ENCODE measurements around the gene KIF17. TPM values are rescaled to one million over a fixed set of nuclear protein-coding genes. Genes with fewer than 3 reads are reported as not detected.

The KIF17 gene
- total RNA-seq, 1 donor = 0.27 TPM

DNA sequence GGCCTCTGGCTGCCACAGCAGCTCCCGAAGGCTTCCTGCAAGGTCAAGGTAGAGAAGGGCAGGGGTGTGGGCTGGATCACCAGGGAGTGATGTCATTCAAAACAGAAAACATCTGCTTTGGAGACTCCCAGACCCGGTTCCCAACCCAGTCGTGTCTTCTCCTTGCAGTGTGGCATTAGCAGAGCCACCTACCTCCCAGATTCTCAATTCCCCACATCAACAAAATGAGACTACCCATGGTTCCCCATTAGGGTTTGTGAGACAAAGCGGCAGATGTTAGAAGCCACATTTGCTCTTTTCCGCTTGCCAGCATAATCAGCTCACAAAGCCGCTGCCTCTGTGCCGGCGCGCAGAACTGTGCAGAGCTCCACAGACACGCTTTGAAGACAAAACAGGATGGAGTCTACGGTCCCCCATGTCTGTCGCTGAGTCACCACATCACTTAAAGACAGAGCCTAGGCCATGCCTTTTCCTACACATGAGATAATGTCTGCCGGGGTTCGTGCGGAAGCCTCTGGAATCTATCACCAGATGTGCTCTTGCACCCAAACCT lies 12.5 kb downstream of the KIF17 start:
- DNase-seq (ENCODE audit: low read depth) = no peak
- H3K4me3 ChIP-seq (ENCODE audit: low read depth, low read length) = no peak overlapping the region
- TF ChIP-seq, protein P1, sequence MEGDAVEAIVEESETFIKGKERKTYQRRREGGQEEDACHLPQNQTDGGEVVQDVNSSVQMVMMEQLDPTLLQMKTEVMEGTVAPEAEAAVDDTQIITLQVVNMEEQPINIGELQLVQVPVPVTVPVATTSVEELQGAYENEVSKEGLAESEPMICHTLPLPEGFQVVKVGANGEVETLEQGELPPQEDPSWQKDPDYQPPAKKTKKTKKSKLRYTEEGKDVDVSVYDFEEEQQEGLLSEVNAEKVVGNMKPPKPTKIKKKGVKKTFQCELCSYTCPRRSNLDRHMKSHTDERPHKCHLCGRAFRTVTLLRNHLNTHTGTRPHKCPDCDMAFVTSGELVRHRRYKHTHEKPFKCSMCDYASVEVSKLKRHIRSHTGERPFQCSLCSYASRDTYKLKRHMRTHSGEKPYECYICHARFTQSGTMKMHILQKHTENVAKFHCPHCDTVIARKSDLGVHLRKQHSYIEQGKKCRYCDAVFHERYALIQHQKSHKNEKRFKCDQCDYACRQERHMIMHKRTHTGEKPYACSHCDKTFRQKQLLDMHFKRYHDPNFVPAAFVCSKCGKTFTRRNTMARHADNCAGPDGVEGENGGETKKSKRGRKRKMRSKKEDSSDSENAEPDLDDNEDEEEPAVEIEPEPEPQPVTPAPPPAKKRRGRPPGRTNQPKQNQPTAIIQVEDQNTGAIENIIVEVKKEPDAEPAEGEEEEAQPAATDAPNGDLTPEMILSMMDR (IDR thresholded peaks at IDR 0.05; ENCODE audit: insufficient read depth, low read length) = no peak

DNA sequence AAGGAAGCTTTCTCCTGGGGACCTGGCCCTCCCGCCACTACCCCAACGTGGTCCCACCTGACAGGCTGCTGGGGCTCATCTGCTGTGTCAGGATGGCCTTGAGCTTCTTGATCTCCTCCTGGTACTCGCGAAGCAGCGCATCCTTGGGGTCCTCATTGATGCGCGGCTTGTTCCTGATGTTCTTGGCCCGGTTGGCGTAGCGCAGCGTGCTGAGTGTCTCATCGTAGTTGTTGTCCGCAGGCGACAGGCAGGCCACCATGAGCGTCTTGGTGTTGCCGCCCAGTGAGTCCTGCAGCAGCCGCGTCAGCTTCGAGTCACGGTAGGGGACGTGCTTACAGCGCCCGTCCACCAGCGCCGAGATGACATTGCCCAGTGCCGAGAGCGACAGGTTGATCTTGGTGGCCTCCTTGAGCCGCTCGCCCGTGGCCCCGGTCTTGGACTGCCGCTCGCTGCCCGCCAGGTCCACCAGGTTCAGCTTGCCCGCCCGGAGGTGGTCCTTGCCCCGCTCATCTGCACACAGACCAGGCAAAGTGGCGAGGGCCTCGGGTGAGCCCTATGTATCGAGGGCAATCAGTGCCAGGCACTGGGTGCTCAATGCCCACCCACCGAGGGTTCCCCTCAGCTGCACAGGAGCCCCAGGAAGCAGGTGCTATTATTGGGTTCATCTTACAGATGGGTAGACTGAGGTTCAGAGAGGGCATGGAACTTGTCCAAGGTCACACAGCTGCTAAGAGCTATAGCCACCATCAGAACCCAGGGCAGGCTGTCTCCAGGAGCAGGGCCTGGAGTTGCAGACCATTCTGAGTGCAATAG lies 13.2 kb downstream of the KIF17 start:
- no peak for DNase-seq (ENCODE audit: low read depth)
- TF ChIP-seq, protein P1 (IDR thresholded peaks at IDR 0.05; ENCODE audit: insufficient read depth, low read length) = no peak
- no peak overlapping the region for H3K4me3 ChIP-seq (ENCODE audit: low read depth, low read length)

DNA sequence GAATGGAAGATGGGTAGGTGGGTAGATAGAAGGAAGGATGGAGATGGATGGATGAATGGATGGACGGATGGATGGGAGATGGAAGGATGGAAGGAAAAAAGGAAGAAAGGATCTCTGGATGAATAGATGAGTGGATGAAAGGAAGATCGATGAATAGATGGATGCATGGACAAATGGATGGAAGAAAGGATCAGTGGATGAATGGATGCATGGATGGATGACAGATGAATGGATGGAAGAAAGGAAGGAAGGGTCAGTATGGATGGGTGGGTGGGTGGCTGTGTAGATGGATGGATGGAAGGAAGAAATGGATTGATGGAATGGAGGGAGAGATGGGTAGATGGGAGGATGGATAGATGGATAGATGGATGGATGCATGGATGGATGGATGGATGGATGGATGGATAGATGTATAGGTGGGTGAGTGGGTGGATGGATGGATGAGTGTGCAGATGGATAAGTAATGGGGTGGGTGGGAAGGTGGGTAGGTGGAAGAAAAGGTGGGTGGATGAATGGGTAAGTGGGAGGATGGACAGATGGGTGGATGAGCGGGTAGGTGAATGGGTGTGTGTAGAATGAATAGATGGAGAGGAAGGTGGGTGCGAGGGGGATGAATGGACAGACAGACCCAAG lies 14.6 kb downstream of the KIF17 start:
- no peak overlapping the region for H3K4me3 ChIP-seq (ENCODE audit: low read depth, low read length)
- no peak for DNase-seq (ENCODE audit: low read depth)
- TF ChIP-seq, protein P1 (IDR thresholded peaks at IDR 0.05; ENCODE audit: insufficient read depth, low read length) = no peak

DNA sequence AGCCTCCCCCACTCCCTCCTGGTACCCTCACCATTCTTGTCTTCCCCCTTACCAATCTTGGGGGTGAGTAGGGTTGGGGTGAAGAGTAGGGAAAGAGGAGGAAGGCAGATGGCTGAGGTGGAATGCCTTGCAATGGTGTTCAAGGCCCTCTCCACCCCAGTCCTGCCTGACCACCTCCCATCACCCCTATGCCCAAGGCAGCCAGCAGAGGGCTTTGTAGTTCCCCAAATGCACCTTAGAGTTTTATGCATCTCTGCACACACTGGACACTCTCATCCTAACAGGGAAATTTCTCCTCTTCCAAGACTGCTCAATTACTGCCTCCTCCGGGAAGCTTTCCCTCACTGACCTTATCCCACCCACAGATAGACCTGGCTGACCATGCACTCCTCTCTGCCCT lies 15.4 kb downstream of the KIF17 start:
- no peak overlapping the region for H3K4me3 ChIP-seq (ENCODE audit: low read depth, low read length)
- TF ChIP-seq, protein P1 (IDR thresholded peaks at IDR 0.05; ENCODE audit: insufficient read depth, low read length) = peak; percentile 60
- peak; percentile 34 for DNase-seq (ENCODE audit: low read depth)

DNA sequence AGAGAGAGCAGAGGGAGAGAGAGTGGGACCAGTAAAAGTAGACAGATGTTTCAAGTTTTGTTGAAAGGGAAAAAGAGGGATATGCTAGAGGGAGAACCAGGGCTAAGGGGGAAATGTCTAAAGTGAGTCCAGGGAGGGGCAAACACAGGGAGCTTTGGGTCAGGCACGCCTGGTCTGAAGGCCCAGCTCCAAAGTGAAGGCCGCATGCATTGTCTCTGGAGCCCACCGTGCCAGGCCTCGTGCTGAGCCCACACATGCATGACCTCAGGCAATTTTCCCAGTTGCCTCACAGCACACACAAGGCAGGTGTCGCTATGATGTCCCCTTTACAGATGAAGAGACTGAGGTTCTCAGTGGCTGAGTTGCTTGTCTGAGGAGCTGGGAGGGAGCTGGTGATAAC lies 16.0 kb downstream of the KIF17 start:
- no peak overlapping the region for H3K4me3 ChIP-seq (ENCODE audit: low read depth, low read length)
- TF ChIP-seq, protein P1 (IDR thresholded peaks at IDR 0.05; ENCODE audit: insufficient read depth, low read length) = no peak
- DNase-seq (ENCODE audit: low read depth) = no peak

DNA sequence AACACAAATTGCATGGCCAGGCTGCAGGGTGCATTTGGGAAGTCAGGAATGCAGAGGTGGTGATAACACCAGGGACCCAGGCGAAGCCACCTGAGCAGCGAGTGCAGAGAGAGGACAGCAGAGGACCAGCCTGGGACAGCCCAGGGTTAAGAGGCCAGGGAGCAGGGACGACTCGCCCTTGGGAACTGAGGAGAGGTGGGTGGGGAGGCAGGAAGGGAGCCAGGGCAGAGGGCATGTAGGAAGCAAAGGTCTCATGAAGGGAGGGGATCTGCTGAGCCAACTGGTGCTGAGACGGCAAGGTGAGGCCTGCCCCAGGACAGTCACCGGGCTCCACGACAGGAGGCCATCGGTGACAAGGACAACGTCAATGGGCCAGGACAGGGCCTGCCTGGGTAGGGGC lies 16.4 kb downstream of the KIF17 start:
- no peak overlapping the region for H3K4me3 ChIP-seq (ENCODE audit: low read depth, low read length)
- no peak for DNase-seq (ENCODE audit: low read depth)
- TF ChIP-seq, protein P1 (IDR thresholded peaks at IDR 0.05; ENCODE audit: insufficient read depth, low read length) = no peak
